ENCODE measurements around the gene FSTL4.

Gene FSTL4

DNA sequence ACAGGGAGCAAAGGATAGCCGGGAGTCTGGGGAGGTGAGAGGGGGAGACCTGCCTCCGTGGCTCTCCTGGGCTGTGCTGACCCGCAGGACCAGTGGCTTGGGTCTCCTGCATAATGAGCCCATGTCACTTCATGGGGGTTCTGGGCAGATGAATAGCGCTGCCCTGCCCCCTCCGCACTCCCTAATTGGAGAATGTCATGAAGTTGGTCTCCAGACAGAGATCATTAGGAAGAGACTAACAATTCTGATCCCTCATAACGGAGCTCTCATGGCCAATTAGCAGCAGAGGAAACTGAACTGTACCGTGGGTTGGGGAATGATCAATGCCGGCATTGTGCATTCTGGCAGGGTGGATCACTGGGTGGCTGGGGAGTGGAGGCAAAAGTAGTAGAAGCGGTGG lies 186.1 kb downstream of the FSTL4 start:
- DNase-seq (ENCODE audit: low read depth) = no peak

DNA sequence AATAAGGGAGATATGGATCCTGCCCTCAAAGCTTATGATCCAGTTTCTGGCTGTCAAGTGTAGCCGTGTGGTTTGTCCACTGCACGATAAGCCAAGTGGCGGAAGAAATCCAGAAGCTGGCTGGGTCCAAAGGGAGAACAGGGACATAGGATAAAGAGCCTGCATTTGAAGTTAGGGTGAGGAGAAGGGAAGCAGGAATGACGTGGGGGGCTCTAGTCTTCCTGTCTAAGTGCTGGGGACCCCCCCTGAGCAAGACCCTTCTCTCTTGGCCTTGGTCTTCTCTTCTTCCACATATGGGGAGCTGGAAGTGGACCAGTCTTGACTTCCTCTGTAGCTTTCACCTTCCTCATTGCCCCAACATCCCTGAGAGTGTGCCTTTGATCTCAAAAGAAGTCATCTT lies 186.6 kb downstream of the FSTL4 start:
- no peak for DNase-seq (ENCODE audit: low read depth)

DNA sequence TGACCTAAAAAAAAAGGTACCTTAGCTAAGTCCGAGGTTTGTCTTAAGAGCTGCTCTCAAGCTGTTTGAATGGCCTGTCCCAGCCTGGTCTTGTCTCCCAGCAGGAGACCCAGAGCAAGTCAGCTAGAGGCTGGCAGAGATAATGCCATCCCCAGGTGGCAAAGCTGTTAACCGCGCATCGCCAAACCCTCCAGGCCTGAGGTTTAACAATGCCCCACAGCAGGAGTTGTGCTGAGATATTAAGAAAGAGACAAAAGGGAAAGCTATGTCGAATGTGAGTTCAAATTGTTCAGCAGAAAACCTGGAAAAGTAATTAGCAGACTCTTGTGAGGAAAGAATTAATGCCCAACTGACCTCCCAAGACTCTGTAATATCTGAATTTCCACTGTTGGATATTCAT lies 187.1 kb downstream of the FSTL4 start:
- DNase-seq (ENCODE audit: low read depth) = no peak

DNA sequence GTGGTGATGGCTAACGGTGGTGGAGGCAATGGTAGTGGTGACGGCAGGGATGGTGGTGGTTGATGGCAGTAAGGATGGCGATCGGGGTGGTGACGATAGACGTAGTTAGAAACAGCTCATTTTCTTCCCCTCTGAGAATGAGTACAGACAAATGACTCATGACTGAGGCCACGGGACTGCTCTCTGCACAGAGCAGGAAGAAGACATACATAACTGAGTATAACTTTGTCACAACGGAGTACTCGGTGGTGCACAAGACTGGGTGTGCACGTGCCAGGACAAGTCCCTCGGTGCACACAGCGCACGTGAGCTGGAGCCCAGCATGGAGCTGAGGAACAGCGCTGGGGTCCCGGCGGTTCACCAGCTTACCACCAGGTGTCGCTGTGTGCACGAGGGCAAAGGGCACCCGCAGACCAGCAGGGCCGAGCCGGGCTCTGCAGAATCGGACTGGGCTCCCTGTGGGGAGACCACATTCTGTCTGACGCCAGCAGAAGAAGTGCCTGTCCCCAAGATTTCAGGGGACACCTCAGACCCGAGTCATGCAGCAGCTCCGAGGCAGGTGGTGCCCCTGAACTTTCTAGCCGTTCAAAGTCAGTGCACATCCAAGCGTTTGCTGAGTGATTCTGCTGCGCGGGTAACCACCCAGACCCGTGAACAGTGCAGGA lies 188.6 kb downstream of the FSTL4 start:
- DNase-seq (ENCODE audit: low read depth) = peak; percentile 23

DNA sequence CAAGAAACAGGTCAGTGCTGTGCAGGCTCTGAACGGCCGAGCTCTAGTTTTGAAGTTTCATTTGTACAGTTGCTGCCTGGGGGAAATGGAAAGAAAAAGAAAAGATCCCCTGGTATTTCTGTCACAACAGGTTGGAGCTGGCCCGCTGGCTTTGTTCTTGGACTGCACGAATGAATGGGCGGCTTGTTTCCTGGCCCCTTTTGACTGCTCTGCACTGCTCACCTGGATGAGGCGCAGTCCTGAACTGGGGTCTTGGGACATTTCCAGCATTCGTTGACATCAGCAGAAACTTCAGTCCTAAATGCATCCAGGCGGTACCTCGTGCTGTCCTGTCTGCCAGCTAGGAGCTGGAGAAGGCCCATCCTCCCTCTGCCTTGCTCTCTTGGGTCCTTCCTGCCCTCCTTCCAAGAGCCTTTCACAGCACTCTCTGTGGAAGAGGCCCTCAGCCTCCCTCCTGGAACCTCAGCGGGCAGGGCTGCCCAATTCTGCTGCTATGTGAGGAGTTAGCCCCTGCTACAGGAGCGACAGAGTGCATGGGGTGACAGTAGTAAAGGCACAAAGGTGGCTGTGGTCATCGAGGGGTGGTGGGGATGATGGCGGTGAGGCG lies 189.2 kb downstream of the FSTL4 start:
- no peak for DNase-seq (ENCODE audit: low read depth)

DNA sequence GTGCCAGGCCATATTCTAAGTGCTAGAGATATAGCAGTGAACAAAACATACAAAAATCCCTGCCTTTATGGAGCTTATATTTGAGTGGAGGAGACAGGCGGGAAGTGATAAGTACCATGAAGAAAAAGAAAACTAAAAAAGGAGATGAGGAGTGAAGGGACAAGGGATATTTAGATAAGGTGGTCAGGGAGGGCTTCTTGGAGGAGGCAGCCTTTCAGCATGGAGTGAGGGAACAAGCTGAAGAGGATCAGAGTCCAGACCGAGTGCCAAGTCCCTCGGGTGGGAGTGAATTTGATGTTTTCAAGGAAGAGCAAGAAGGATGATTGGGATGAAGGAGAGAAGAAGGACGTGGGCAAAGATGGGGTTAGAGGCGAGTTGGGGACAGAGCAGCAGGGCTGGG lies 190.5 kb downstream of the FSTL4 start:
- no peak for DNase-seq (ENCODE audit: low read depth)

DNA sequence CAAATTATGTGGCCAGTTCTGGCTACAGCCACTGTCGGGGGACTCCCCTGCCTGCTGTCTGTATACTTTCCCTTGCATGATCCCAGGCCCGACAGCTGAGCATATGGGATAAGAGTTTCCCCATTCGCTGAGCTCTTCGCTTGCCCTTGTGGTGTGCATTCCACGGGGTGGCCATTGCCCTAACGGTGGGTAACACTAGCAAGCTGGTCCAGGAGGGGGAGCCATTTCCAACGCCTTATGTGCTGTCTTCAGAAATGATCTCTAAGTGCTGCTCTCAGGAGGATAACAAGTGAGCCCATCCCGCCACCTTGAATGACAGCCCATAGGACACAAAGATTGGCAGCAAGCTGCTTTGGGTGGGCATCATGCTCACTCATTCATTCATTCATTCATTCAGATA lies 190.9 kb downstream of the FSTL4 start:
- no peak for DNase-seq (ENCODE audit: low read depth)

DNA sequence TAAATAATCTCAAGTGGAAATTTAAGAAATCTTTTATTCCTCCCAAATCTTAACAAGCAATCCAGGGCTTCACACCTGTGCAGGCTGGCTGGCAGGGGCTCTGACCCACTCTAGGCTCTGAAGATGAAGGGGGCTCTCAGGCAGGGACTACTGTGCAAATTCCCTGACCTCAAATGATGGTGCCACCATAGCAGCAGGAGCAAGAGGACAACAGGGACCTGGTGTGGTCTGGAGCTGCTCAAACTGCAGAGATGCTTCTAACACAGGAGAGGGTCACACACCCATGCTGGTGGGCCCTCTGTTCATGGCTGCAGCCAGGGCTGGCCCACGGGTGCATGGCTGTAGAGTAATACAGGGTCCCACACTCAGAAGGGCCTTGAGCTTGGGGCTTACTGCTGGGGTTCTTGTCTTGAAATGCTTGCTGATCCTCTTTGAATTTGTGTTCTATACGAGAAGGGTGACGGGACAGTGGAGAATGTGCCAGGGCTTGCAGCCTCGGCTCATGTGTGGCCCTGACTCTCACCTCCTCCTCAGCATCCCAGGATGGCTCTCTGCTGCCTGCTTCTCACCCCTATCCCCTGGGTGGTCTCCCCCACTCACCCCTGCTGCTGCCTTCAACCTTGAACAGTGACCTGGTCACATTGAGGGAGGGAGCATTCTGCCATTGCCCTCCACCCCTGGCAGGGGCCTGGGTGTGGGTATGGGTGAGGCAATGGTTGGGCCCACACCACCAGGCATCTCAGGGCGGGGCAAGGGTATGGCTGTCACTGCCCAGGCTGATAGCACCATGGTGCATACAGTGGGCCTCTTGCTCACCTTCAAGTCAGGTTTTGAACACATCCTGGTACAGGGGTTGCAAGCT lies 191.7 kb downstream of the FSTL4 start:
- DNase-seq (ENCODE audit: low read depth) = no peak

DNA sequence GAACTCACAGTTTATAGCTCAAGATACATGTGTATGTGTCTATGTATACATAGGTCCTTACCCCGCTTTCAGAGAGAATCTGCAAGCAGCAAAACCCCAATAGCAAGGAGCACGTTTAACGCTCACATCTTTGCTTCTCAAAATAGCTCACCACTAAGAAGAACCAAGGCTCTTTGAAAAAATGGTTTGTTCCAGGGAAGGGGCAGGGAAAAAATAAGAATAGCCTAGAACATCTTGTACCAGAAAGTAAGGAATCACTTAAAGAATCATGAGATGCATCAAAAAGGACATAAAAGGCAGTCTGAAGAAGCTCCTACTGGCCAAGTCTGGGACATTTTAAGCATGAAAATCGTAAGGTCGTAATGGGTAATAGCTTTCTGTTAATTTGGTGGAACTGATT lies 196.4 kb downstream of the FSTL4 start:
- DNase-seq (ENCODE audit: low read depth) = no peak

DNA sequence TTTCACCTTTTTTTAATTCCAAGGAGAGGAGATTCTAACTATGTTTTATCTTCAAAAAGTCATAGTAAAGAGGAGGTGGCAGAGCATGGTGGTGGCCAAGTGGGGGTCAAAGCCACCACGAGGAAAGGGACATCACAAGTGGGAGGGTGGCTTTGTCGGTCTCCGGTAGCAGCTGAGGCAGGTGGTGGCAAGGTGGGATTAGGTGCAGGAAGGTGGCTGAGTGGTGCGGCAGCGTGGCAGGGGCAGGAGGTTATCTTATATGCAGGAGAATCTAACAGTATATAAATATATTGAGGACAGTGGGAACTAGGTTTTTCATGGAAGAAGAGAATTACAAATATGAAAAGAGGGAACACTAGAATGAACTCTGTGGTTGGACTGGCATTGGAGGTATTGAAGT lies 196.8 kb downstream of the FSTL4 start:
- no peak for DNase-seq (ENCODE audit: low read depth)

DNA sequence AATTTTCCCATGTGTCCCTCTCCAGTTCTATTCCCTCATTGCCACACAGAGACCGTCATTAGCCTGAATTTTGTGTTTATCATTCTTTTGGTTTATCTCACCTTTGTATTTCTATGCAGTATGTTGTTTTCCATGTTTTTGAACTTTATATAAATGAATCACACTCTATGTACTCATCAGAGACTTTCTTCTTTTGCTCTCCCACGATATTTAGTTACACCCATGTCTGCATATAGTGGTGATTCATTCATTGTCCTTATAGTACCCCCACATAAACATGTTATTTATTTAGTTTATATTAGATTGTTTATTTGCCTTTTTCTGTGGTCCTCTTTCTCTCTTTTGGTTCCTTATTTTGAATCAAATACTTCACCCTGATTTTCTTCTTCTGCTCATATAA lies 199.7 kb downstream of the FSTL4 start:
- no peak for DNase-seq (ENCODE audit: low read depth)

DNA sequence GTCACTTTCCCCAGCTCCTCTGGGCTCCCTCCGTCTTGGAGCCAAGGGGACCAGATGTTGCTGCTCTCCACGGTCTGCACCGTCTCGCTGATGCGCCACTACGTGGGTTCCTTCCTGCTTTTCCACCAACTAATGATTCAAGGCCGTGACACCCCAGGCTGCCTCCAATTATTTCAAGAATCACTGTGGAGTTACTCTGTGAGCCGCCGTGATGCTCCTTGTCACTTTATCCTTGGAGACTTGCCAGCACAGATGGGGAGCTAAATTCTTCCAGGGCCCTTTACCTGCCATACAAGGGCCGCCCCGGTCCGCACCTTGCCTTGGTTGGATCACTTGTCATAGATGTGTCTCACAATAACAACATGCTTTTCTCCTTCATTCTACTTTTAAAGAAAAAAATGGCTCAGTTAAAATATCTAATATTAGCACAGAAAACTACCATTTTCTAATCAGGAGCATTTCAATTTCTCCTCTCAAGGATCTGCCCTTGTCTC lies 202.0 kb downstream of the FSTL4 start:
- no peak for DNase-seq (ENCODE audit: low read depth)

DNA sequence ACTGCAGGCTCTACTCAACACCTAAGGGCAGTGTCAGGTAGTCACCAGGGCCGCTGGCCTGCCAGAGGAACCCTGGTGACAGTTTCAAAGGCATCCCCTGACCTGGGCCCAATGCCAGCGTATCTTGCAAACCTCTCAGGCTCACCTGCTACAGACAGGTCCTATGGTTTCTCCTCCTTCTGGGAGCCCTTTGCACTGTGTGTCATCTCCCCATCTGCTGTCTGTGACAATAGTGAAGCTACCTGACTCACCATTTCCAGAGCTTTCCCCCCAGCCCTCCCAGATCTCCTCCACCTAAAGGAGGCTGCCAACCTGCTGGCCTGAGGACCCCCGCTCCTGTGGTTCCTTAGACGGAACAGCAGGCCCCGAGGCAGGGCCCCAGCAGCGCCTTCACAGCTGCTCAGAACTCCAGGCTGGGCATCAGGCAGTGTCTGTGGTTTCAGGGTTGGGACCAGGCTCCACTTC lies 203.1 kb downstream of the FSTL4 start:
- no peak for DNase-seq (ENCODE audit: low read depth)

DNA sequence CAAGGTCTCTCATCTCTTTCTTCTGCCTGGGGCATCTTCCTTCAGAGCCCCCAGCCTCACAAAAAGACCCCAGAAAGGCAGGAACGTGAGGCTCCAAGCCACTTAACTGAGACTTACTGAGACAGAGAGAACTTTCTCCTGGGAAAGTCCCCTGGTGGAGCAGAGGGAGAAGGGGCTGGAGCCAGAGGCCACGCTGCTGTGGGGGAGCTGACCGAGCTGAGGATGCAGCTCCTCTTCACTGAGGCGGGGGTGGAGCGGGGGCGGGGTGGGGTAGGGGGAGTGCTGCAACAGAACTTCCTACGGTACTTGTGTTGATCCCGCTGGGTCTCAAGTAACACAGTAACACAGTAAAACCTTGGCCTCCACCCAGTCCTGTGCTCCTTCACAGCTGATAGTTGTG lies 204.0 kb downstream of the FSTL4 start:
- DNase-seq (ENCODE audit: low read depth) = no peak

DNA sequence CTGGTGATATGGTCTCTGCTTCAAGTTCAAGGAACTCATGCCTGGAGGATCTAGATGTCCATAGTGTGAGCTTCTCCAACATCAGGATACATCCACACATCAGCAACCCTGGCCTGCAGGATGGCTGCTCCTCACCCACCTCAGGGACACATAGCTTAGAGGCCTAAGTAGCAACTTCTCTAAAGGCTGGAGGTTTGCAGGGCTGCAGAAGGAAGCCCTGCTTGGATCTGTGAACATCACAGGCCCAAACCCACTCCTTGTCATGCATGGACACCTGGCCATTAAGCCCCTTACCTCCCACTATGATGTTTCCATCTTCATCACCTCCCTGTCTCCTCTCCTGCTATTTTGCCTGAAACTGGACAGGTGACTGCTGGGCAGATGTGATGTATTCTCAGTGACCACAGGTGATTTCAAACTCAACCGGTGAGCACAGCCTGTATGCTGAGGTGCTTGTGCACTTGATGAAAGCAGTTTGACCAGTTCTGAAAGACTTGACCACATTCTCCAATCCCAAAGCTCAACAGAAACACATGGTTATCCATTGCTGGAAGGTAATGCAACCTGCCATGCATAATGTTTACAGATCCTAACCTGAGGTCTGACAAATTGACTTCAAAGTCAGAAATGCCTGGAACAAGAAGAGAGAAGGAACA lies 205.2 kb downstream of the FSTL4 start:
- no peak for DNase-seq (ENCODE audit: low read depth)

DNA sequence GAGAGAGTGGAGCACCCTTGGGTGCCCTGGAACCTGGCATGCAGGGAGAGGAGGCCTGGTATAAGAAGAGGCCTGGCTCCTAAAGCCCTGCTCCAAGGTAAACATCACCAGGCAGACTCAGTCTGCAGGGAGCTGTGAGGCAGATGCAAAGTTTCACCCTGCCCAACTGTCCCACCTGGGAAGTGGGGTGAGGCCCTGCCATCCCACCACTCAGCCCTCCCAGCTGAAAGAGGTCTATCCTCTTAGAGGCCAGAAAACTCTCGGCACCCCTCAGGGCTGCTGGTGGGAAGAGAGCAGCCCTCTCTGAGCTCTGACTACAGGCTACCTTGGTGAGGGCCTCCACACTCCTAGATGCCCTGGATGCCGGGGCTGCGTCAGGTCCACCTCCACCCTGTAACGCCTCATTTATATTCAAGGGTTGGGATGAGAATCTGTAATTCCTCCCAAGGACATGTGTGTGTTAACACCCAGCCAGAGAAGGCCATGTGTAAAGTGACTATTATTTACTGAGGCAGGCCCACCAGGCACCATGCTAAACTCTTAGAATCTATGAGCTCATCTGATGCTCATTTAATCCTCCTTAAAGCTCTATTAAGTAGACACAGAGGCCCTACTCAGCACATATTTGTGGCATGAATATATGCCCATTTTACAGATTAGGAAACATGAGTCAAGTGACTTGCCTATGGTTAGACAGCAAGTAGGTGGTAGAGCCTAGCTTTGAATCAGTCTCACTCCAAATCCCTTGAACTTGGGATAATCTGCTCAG lies 205.9 kb downstream of the FSTL4 start:
- no peak for DNase-seq (ENCODE audit: low read depth)

DNA sequence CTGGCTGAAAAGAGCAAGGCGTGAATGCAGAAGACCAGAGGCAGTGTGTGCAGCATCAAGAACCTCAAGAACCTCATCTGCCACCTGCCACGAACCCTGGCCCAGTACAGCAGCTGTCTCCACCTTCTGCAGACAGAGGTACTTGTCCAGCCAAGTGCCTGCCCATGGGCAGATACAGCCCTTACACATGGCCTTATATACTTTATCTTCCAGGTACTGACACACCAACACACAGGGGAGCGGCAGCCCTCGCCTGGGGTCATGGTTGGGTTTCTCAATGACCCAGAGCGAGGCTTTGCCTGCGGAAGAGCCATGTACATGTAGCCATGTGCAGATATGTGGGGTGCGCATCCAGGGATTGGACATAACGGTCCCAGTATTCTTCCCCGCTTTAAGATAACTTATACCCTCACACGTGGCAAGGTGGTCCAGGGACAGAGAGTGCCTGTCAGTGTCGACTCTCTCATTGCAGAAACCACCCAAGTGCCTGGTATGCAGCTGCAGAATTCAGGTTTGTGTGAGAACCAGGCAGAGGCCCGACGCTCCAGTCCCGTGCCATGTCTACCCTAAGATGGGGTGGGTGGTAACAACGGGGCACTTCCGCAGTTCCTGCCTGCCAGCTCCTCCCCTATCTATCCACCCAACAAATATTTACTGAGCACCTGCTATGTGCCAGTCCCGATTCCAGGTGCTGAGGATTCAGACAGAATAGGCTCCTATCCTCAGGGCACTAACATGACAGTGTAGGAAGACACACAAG lies 206.9 kb downstream of the FSTL4 start:
- DNase-seq (ENCODE audit: low read depth) = no peak

DNA sequence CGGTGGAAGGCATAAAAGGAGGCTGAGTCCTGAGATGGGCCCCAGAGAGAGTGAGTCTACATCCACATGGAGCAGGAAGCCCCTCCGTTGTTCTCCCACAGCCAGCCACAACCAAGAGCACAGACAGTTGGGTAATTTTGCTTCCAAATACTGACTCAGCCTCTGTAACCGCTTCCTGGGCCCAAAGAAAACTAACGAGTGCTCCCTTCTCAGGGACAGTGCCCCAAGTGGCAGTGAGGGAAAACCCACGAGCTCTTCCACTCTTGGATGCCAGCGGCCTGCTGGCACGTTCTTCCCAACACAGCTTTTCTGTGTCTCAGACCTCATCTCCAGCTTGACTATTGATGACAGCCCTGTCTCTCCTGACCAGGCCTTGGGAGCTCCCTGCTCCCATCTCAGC lies 207.6 kb downstream of the FSTL4 start:
- DNase-seq (ENCODE audit: low read depth) = no peak

DNA sequence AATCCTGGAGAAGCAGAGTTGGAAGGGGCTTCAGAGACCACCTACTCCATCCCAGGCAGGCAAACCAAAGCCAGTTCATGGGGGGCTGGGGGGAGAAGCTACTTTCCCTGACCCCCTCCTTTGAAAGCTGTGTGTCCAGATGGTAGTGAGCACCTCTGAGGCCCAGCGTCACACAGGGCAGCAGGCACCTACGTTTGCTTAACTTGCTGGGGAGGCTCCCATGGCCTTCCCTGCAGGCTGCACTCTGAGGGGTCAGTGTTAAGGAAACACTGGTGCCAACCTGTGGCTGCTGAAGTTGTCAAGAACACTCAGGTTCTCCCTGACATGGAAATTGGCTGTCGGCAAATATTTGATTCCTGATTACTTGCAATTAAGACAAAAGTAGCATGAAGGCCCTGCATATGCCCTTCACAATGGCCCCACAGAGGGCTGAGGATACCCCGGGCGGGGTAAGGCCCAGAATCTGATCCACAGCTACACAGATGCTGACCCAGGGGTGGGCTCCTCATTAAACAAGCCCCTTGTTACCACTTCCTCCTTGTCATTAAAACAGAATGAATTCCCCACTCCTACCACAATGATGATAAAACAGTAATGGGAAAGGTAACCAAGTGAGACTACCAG lies 208.5 kb downstream of the FSTL4 start:
- no peak for DNase-seq (ENCODE audit: low read depth)

DNA sequence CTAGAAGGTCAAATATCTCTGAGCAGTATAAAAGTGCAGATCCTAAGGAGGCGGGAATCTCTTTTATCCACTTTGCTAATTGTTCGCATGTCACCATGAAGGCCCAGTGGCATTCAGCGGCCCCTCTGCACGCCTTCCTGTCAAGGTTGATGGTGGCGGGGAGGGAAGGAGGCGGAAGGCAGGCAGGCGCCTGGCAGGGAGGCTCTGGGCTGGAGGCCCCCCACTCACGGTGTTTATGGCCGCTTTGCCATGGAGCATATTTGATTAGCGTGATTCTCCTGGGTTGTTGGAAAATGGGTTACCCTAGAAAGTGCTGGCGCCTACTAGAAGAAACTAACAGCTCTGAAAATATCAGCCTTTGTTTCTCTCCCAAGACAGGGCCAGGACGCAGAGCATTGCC lies 209.6 kb downstream of the FSTL4 start:
- DNase-seq (ENCODE audit: low read depth) = no peak
